Measurements from ENCODE around the gene RASGEF1B. TPM values are rescaled to one million over a fixed set of nuclear protein-coding genes. Genes with fewer than 3 reads are reported as not detected.

RASGEF1B gene
- total RNA-seq, 1 experiment from 2014 or later: 7.5 TPM

- H3K9me3 ChIP-seq (ENCODE audit: control insufficient read depth, low read depth, low read length): no peaks in the 10 kb centered on the region
- H3K27ac Mint-ChIP-seq: peak overlapping the region in 1 of 3 experiments; percentile 37; a peak in 2 of 7 replicates
- no peak overlapping the region for H4K91ac ChIP-seq (ENCODE audit: insufficient read length, low read depth, low read length)
- H3K9me3 Mint-ChIP-seq: no peaks in the 10 kb centered on the region
- no peak overlapping the region for H2AFZ ChIP-seq (ENCODE audit: low read length)
- H3K79me2 ChIP-seq (ENCODE audit: insufficient read depth, low read length): no peaks in the 10 kb centered on the region
- H3K27me3 Mint-ChIP-seq (ENCODE audit: low read depth): no peaks in the 10 kb centered on the region
- H4K5ac ChIP-seq (ENCODE audit: insufficient read length, low read depth, low read length): no peak overlapping the region
- H3K23ac ChIP-seq (ENCODE audit: insufficient read length, low read depth, low read length): no peak overlapping the region
- no peak overlapping the region for H3K18ac ChIP-seq (ENCODE audit: insufficient read length, low read depth, low read length)
- H3K4me1 ChIP-seq (ENCODE audit: insufficient read depth, low read length): peaks cover 3% of the 10 kb centered on the region; the same call in 1 of the 2 replicates
- no peak overlapping the region for H3K4me3 Mint-ChIP-seq
- DNase-seq: no peak
- H3K9ac ChIP-seq (ENCODE audit: extremely low read depth, insufficient read length, low read length): no peak overlapping the region
- H2BK12ac ChIP-seq (ENCODE audit: insufficient read length, low read depth, low read length): no peak overlapping the region
- no peak overlapping the region for H2BK20ac ChIP-seq (ENCODE audit: low read depth, low read length, poor library complexity, severe bottlenecking)
- no peak overlapping the region for H2BK120ac ChIP-seq (ENCODE audit: low read depth, low read length, poor library complexity, severe bottlenecking)
- no peaks in the 10 kb centered on the region for H3K23me2 ChIP-seq (ENCODE audit: insufficient read length, low read depth, low read length, poor library complexity, severe bottlenecking)
- no peak overlapping the region for H3T11ph ChIP-seq (ENCODE audit: low read length)
- no peak overlapping the region for H2BK5ac ChIP-seq (ENCODE audit: insufficient read length, low read length)
- H3K27me3 ChIP-seq (ENCODE audit: insufficient read depth, low read length): no peaks in the 10 kb centered on the region
- TF ChIP-seq, protein P1, sequence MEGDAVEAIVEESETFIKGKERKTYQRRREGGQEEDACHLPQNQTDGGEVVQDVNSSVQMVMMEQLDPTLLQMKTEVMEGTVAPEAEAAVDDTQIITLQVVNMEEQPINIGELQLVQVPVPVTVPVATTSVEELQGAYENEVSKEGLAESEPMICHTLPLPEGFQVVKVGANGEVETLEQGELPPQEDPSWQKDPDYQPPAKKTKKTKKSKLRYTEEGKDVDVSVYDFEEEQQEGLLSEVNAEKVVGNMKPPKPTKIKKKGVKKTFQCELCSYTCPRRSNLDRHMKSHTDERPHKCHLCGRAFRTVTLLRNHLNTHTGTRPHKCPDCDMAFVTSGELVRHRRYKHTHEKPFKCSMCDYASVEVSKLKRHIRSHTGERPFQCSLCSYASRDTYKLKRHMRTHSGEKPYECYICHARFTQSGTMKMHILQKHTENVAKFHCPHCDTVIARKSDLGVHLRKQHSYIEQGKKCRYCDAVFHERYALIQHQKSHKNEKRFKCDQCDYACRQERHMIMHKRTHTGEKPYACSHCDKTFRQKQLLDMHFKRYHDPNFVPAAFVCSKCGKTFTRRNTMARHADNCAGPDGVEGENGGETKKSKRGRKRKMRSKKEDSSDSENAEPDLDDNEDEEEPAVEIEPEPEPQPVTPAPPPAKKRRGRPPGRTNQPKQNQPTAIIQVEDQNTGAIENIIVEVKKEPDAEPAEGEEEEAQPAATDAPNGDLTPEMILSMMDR (conservative IDR thresholded peaks at IDR 0.05): no peak
- H4K8ac ChIP-seq (replicated peaks; ENCODE audit: insufficient read length, low read depth, low read length): no peak overlapping the region
- H3K14ac ChIP-seq (ENCODE audit: insufficient read depth, low read length): no peak overlapping the region
- H3K4me2 ChIP-seq (ENCODE audit: insufficient read depth, insufficient read length, low read length): no peak overlapping the region
- no peak overlapping the region for H2BK15ac ChIP-seq (ENCODE audit: low read depth, low read length)
- H3K79me1 ChIP-seq (ENCODE audit: insufficient read depth, low read depth, low read length, poor library complexity, severe bottlenecking): no peaks in the 10 kb centered on the region
- H3K4me1 Mint-ChIP-seq: peaks cover 15 to 20% of the 10 kb centered on the region in 2 experiments
- no peaks in the 10 kb centered on the region for H4K20me1 ChIP-seq (ENCODE audit: control insufficient read depth, insufficient read depth, insufficient read length)
- H2AK5ac ChIP-seq (ENCODE audit: insufficient read length, low read length): no peak overlapping the region
- H3K56ac ChIP-seq (ENCODE audit: insufficient read length, low read depth, low read length): no peak overlapping the region
- WGBS (ENCODE audit: extremely low coverage, insufficient read length, low lambda C conversion rate): no CpG with 5 or more reads among the region's 10 CpGs
- H3K36me3 Mint-ChIP-seq (ENCODE audit: insufficient read depth in 1 of 3, low read depth in 3 of 3): peaks cover 7 to 29% (median 9%) of the 10 kb centered on the region in 3 experiments; a peak in 4 of 7 replicates
- H3K4ac ChIP-seq (ENCODE audit: low read depth, low read length): no peak overlapping the region
- no peak overlapping the region for H3K27ac ChIP-seq (ENCODE audit: insufficient read length, low read depth, low read length)
Observed at GRCh38 chr4:81447566-81448229, 24.0 kb downstream of the RASGEF1B start.

Data from H9 (cell line).